ENCODE measurements around the gene CAMK2A. TPM values are rescaled to one million over a fixed set of nuclear protein-coding genes. Genes with fewer than 3 reads are reported as not detected.

Gene CAMK2A
- total and polyA plus RNA-seq, 2 experiments from 2014 or later: 11.8 to 47.7 TPM

GRCh38 chr5:150310246-150310645, 20.7 kb upstream of the CAMK2A start:
- Histone ChIP-seq H3K4me3 (no peak overlapping the region), H3K36me3 (no peaks in the 10 kb centered on the region), H3K27ac (no peak overlapping the region), H3K4me1 (ENCODE audit: low read depth) (peaks cover 7% of the 10 kb centered on the region), H3K27me3 (no peaks in the 10 kb centered on the region), H3K9me3 (ENCODE audit: low read depth) (no peaks in the 10 kb centered on the region)
- DNase-seq (ENCODE audit: low read depth in 1 of 2, low spot score in 1 of 2): no peak
- no peak for TF ChIP-seq CTCF (IDR thresholded peaks at IDR 0.05; ENCODE audit: low read depth, low read length)

DNA sequence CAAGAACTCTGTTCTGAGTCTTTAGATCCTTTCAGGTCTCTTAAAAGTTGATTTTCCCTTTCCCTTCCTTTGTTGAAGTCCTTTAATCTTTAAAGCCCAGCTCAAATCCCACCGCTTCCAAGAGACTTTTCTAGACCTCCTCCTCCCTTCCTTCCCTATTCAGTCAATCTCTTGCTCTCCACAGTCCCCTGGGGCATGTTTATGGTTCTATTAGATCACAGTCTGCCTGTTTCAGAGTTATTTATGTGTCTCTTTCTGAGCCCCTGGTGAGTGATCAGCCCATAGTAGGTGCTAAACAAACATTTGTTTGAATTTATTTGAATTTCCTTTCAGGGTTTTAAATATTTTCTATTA, 20.3 kb upstream of the CAMK2A start:
- Histone ChIP-seq H3K4me1 (ENCODE audit: low read depth) (peaks cover 7% of the 10 kb centered on the region), H3K27me3 (no peaks in the 10 kb centered on the region), H3K9me3 (ENCODE audit: low read depth) (no peaks in the 10 kb centered on the region), H3K4me3 (no peak overlapping the region), H3K36me3 (no peaks in the 10 kb centered on the region), H3K27ac (no peak overlapping the region)
- no peak for DNase-seq (ENCODE audit: low read depth in 1 of 2, low spot score in 1 of 2)
- TF ChIP-seq CTCF (IDR thresholded peaks at IDR 0.05; ENCODE audit: low read depth, low read length): no peak

DNA sequence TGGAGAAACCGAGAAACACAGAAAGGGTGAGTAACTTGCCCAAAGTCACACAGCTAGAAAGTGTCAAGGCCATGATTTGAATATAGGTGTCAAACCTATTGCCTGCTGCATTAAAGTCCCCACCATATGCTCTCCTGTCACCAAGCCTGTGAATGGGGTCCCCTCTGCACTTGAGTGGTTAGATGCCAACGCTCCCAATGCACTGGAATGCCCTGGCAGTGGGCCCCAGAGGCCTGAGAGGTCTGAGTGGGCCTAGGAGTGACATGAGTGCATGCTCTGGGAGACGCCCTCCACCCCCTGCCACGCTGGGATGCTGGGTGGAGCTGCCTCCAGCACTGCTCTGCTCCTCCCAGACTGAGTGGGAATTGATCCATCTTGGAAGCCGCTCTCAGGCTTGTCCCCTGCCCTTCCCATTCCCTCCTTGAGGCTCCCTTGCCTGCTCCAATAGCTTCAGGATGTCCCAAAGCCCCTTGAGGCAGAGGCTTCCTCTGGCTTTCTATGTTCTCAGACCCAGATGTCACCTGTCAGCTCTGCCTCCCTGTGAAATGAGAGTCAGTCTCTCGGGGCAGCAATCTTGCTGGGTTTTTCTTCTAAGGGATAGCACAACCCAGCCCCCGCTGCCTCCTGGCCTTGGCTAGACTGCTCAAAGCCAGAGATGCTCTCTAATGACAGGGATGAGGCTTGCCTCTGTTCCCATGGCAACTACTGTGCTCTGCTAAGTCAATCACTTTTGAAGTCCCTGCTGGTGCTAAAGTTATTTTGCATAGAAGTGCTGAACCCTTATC, 19.7 kb upstream of the CAMK2A start:
- H3K27me3 ChIP-seq: no peaks in the 10 kb centered on the region
- no peak overlapping the region for H3K27ac ChIP-seq
- peaks cover 7% of the 10 kb centered on the region for H3K4me1 ChIP-seq (ENCODE audit: low read depth)
- no peak for DNase-seq (ENCODE audit: low read depth in 1 of 2, low spot score in 1 of 2)
- H3K4me3 ChIP-seq: no peak overlapping the region
- no peaks in the 10 kb centered on the region for H3K9me3 ChIP-seq (ENCODE audit: low read depth)
- no peak for TF ChIP-seq CTCF (IDR thresholded peaks at IDR 0.05; ENCODE audit: low read depth, low read length)
- no peaks in the 10 kb centered on the region for H3K36me3 ChIP-seq

DNA sequence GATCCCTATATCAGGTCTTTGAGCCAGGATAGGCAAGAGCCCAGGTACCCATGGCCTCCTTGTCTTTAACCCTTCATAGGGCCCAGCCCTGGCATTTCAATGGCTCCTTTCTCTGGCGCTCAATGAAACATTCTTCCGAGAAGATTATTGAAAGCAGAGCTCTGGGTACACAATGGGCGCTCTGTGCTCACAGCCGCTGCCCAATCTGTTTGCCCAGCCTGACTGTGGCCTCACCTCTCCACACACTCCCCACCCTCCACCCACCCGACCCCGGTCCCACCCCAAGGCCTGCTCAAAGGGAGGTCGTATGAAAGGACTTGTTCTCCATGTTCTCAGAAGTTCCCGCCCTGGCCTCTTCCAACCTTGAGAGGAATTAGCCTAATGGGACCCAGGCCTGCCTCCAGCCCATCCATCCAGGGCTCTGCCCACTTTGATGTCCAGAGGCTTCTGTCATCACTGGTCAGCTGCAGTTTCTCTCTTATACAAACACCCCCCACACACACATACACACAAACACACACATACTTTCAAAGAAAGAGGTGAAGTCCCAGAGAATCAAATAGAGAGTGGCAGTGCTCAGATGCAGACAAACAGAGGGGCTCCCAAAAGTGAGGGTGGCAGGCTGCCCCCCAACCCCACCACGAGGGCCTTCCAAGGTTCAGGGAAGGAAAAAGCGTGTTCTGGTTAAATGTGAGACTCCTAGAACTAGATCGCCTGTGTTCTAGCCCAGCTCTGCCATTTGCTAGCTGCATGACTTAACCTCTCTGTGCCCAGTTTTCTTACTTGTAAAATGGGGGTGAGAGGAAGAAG, 18.2 kb upstream of the CAMK2A start:
- DNase-seq (ENCODE audit: low read depth in 1 of 2, low spot score in 1 of 2): peak in 1 of 2 donors; percentile 49
- TF ChIP-seq CTCF (IDR thresholded peaks at IDR 0.05; ENCODE audit: low read depth, low read length): no peak
- H3K4me1 ChIP-seq (ENCODE audit: low read depth): peaks cover 7% of the 10 kb centered on the region
- H3K27me3 ChIP-seq: peaks cover 2% of the 10 kb centered on the region
- no peaks in the 10 kb centered on the region for H3K36me3 ChIP-seq
- H3K4me3 ChIP-seq: no peak overlapping the region
- H3K27ac ChIP-seq: no peak overlapping the region
- no peaks in the 10 kb centered on the region for H3K9me3 ChIP-seq (ENCODE audit: low read depth)

GRCh38 chr5:150306775-150307174, 17.2 kb upstream of the CAMK2A start:
- Histone ChIP-seq H3K4me3 (no peak overlapping the region), H3K4me1 (ENCODE audit: low read depth) (peaks cover 12% of the 10 kb centered on the region), H3K9me3 (ENCODE audit: low read depth) (no peaks in the 10 kb centered on the region), H3K36me3 (no peaks in the 10 kb centered on the region), H3K27me3 (peaks cover 9% of the 10 kb centered on the region), H3K27ac (no peak overlapping the region)
- no peak for DNase-seq (ENCODE audit: low read depth in 1 of 2, low spot score in 1 of 2)
- no peak for TF ChIP-seq CTCF (IDR thresholded peaks at IDR 0.05; ENCODE audit: low read depth, low read length)

Measured in cardiac muscle cell (in vitro differentiated cells and primary cell).